HG03432 (cell line): ENCODE measurements around the gene GABPB2.

Experiments
- ATAC-seq: cut with Tn5 transposase; IDR thresholded peaks from one replicate; pipeline ENCODE4 v1.9.1; 2021; ENCODE audit warnings: mild to moderate bottlenecking, moderate library complexity; ENCODE audit not compliant: unreplicated experiment

Gene GABPB2

GRCh38 chr1:151070474-151071276 lies at the start of gene GABPB2:
Gene GABPB2, plus strand, starts transcription at chr1:151070761. Its CDS starts 17,429 bp downstream, at chr1:151088190.
- ATAC-seq = peak; percentile 84

GRCh38 chr1:151024540-151025146 lies 45.9 kb upstream of the GABPB2 start:
- ATAC-seq = no peak

- ATAC-seq = no peak
Measured at GRCh38 chr1:151026460-151026859, 44.1 kb upstream of the GABPB2 start.

GRCh38 chr1:151032164-151032563 lies 38.4 kb upstream of the GABPB2 start:
- no peak for ATAC-seq

GRCh38 chr1:151035167-151035566 lies 35.4 kb upstream of the GABPB2 start:
- no peak for ATAC-seq

- ATAC-seq = no peak
Measured at GRCh38 chr1:151036356-151036755, 34.2 kb upstream of the GABPB2 start, which contains the start of gene BNIPL. Gene BNIPL, plus strand, starts transcription at chr1:151036586. Its CDS starts 140 bp downstream, at chr1:151036726.

- no peak for ATAC-seq
Measured at GRCh38 chr1:151037032-151037431, 33.5 kb upstream of the GABPB2 start.

GRCh38 chr1:151039521-151039920 lies 31.0 kb upstream of the GABPB2 start:
- ATAC-seq = no peak

- ATAC-seq = no peak
Measured at GRCh38 chr1:151043163-151043562, 27.4 kb upstream of the GABPB2 start.

GRCh38 chr1:151047591-151047924 lies 23.0 kb upstream of the GABPB2 start, which contains the start of gene C1orf56:
Gene C1orf56, plus strand, starts transcription at chr1:151047751. Its CDS starts 97 bp downstream, at chr1:151047848.
- peak; percentile 61 for ATAC-seq

- ATAC-seq = peak; percentile 58
Measured at GRCh38 chr1:151047925-151048644, 22.5 kb upstream of the GABPB2 start.

- no peak for ATAC-seq
Measured at GRCh38 chr1:151048645-151049032, 21.9 kb upstream of the GABPB2 start.

- ATAC-seq = no peak
Measured at GRCh38 chr1:151049458-151049857, 21.1 kb upstream of the GABPB2 start.

- ATAC-seq = no peak
Measured at GRCh38 chr1:151050051-151050688, 20.4 kb upstream of the GABPB2 start.

- no peak for ATAC-seq
Measured at GRCh38 chr1:151051356-151052009, 19.1 kb upstream of the GABPB2 start.

- ATAC-seq = no peak
Measured at GRCh38 chr1:151054971-151055547, 15.5 kb upstream of the GABPB2 start.

- no peak for ATAC-seq
Measured at GRCh38 chr1:151055581-151055980, 15.0 kb upstream of the GABPB2 start.

- no peak for ATAC-seq
Measured at GRCh38 chr1:151056149-151056548, 14.4 kb upstream of the GABPB2 start.

- ATAC-seq = no peak
Measured at GRCh38 chr1:151058692-151059091, 11.9 kb upstream of the GABPB2 start.
